ENCODE data around the gene VAMP5.

The VAMP5 gene

DNA sequence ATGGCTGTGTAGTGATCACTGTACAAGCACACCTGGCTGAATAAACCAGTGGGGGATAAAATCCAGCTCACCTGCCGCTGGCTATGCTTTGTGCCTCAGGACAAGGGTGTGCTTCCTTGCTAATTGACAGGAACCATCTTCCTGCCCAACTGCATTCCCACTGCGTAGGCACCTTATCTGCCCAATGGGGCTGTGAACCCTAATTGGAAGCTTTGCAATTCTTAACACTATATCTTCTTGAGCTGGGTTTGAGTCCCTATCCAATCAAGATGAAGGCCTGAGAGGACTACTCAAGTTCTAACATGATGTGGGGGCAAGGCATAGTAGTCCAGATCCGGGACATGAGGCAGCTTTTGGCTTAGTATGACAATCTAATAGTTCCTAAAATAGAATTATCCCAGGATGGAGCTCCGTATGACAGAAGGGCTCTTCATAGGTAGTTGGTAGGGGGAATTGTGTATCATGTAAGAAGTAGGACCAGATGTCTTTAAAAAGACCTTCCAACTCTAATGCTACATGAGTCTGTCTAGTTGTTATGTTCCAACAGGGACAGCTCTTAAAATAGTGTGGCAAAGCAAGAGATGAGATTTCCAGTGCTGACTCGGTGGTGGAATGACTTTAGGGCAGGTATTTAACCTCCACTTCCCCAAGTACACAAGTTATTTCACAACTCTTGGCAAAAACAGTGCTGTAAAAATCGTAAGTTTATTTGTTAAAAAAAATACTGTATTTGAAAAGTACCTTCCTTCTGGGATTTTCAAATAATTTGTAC lies 20.5 kb downstream of the VAMP5 start:
- Histone ChIP-seq H3K27ac (ENCODE audit: low read depth, low read length) (no peak overlapping the region), H3K4me3 (ENCODE audit: low read length) (no peak overlapping the region), H3K9me3 (ENCODE audit: control insufficient read depth, insufficient read depth, low read length) (no peaks in the 10 kb centered on the region), H3F3A (ENCODE audit: control insufficient read depth, insufficient read depth) (peaks cover 9% of the 10 kb centered on the region; the same call in 1 of the 2 replicates), H3K27me3 (ENCODE audit: control insufficient read depth, low read length) (no peaks in the 10 kb centered on the region), H4K20me1 (ENCODE audit: control insufficient read depth, insufficient read depth, low read depth, low read length) (no peaks in the 10 kb centered on the region), H3K4me2 (ENCODE audit: low read length) (no peak overlapping the region), H3K36me3 (ENCODE audit: control insufficient read depth, low read length) (peaks cover 22% of the 10 kb centered on the region), H3K79me2 (ENCODE audit: control insufficient read depth, low read length) (peaks cover 4% of the 10 kb centered on the region; the same call in 1 of the 2 replicates), H3K4me1 (ENCODE audit: control insufficient read depth, low read length) (peaks cover 11% of the 10 kb centered on the region), H3K9me2 (replicated peaks; ENCODE audit: control insufficient read depth, low read length) (no peaks in the 10 kb centered on the region)
- TF ChIP-seq, protein P1, sequence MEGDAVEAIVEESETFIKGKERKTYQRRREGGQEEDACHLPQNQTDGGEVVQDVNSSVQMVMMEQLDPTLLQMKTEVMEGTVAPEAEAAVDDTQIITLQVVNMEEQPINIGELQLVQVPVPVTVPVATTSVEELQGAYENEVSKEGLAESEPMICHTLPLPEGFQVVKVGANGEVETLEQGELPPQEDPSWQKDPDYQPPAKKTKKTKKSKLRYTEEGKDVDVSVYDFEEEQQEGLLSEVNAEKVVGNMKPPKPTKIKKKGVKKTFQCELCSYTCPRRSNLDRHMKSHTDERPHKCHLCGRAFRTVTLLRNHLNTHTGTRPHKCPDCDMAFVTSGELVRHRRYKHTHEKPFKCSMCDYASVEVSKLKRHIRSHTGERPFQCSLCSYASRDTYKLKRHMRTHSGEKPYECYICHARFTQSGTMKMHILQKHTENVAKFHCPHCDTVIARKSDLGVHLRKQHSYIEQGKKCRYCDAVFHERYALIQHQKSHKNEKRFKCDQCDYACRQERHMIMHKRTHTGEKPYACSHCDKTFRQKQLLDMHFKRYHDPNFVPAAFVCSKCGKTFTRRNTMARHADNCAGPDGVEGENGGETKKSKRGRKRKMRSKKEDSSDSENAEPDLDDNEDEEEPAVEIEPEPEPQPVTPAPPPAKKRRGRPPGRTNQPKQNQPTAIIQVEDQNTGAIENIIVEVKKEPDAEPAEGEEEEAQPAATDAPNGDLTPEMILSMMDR (IDR thresholded peaks at IDR 0.05; ENCODE audit: low read depth, low read length, poor library complexity, severe bottlenecking), result no peak
- TF ChIP-seq EZH2phosphoT487 (IDR thresholded peaks at IDR 0.05; ENCODE audit: borderline replicate concordance, low read length), result no peak

DNA sequence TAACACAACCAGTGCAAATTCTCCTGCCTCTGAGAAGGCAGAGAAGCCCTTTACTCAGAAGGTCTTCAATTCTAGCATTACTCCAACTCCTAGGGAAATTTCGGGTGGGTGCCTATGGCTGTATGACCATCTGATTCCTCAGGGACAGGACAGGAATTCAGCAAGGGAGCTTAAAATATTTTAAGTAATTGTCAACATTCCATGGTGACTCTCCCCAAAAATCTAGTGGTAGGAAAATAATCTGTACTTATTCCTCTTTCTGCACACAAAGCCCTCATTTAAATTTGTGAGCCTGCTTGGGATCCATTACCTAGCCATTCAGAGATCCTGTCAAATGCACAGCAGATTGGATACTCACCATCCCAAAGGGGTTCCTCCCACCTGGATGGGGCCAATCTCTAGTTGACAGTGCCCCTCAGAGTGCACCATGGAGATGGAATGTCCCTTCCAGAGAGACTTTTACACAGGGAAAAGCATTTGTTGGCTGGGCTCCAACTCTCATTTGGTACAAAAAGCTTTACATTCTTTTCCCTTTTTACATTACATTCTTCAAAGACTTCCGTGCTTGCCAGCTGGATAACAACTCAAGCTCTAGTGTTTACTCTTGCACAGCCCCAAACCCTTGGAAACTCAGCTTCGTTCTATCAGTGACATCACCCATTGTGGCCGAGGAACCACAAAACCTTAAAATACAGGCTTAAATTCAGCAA lies 21.3 kb downstream of the VAMP5 start:
- Histone ChIP-seq H3K4me2 (ENCODE audit: low read length) (no peak overlapping the region), H4K20me1 (ENCODE audit: control insufficient read depth, insufficient read depth, low read depth, low read length) (no peaks in the 10 kb centered on the region)

DNA sequence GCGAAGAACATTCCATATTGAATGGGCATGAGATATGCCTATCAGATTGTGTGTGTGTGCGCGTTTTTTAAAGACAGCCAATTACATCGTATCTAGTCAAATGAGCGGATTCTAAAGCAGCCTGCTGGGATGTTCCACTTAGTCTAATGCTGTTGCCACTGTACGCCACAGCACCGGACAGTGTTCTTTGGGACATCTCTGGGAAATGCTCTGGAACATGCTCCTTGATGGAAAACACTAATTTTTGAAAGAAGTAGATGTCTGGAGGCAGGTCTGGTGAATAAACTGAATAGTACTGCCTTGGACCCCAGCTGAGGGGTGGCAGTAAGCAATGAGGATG lies 21.9 kb downstream of the VAMP5 start:
- no peak overlapping the region for H3K4me2 ChIP-seq (ENCODE audit: low read length)
- TF ChIP-seq, protein P1 (IDR thresholded peaks at IDR 0.05; ENCODE audit: low read depth, low read length, poor library complexity, severe bottlenecking), result no peak
- TF ChIP-seq EZH2phosphoT487 (IDR thresholded peaks at IDR 0.05; ENCODE audit: borderline replicate concordance, low read length), result no peak

More for the DNA sequence above, 21.3 kb downstream of the VAMP5 start:
- Histone ChIP-seq H3K36me3 (ENCODE audit: control insufficient read depth, low read length) (peaks cover 27% of the 10 kb centered on the region), H3K27ac (ENCODE audit: low read depth, low read length) (no peak overlapping the region), H3K9me3 (ENCODE audit: control insufficient read depth, insufficient read depth, low read length) (no peaks in the 10 kb centered on the region), H3K79me2 (ENCODE audit: control insufficient read depth, low read length) (peaks cover 9% of the 10 kb centered on the region), H3F3A (ENCODE audit: control insufficient read depth, insufficient read depth) (peaks cover 9% of the 10 kb centered on the region; the same call in 1 of the 2 replicates), H3K9me2 (replicated peaks; ENCODE audit: control insufficient read depth, low read length) (no peaks in the 10 kb centered on the region), H3K27me3 (ENCODE audit: control insufficient read depth, low read length) (no peaks in the 10 kb centered on the region), H3K4me1 (ENCODE audit: control insufficient read depth, low read length) (peaks cover 16% of the 10 kb centered on the region), H3K4me3 (ENCODE audit: low read length) (no peak overlapping the region)
- TF ChIP-seq EZH2phosphoT487 (IDR thresholded peaks at IDR 0.05; ENCODE audit: borderline replicate concordance, low read length), result no peak
- TF ChIP-seq, protein P1 (IDR thresholded peaks at IDR 0.05; ENCODE audit: low read depth, low read length, poor library complexity, severe bottlenecking), result no peak

More for the DNA sequence above, 21.9 kb downstream of the VAMP5 start:
- H3K9me3 ChIP-seq (ENCODE audit: control insufficient read depth, insufficient read depth, low read length), result no peaks in the 10 kb centered on the region
- peaks cover 27% of the 10 kb centered on the region for H3K36me3 ChIP-seq (ENCODE audit: control insufficient read depth, low read length)
- peaks cover 14% of the 10 kb centered on the region for H3K79me2 ChIP-seq (ENCODE audit: control insufficient read depth, low read length)
- H3K4me3 ChIP-seq (ENCODE audit: low read length), result no peak overlapping the region
- no peaks in the 10 kb centered on the region for H4K20me1 ChIP-seq (ENCODE audit: control insufficient read depth, insufficient read depth, low read depth, low read length)
- no peaks in the 10 kb centered on the region for H3K9me2 ChIP-seq (replicated peaks; ENCODE audit: control insufficient read depth, low read length)
- peaks cover 9% of the 10 kb centered on the region; the same call in 1 of the 2 replicates for H3F3A ChIP-seq (ENCODE audit: control insufficient read depth, insufficient read depth)
- H3K27ac ChIP-seq (ENCODE audit: low read depth, low read length), result no peak overlapping the region
- peaks cover 21% of the 10 kb centered on the region for H3K4me1 ChIP-seq (ENCODE audit: control insufficient read depth, low read length)
- H3K27me3 ChIP-seq (ENCODE audit: control insufficient read depth, low read length), result no peaks in the 10 kb centered on the region

Data from DOHH2 (cell line).